ENCODE measurements around the gene NECTIN2. TPM values are rescaled to one million over a fixed set of nuclear protein-coding genes. Genes with fewer than 3 reads are reported as not detected.

Gene NECTIN2
- total and polyA plus RNA-seq, 2 donors from 2014 or later = 110 to 111 TPM

- no peak overlapping the region for H3K4me3 ChIP-seq (ENCODE audit: low read length in 3 of 3)
- H3K27me3 ChIP-seq (ENCODE audit: control insufficient read depth, insufficient read depth, low read length) = no peaks in the 10 kb centered on the region
- peaks cover 0 to 13% (median 0%) of the 10 kb centered on the region in 3 donors for H3K4me1 ChIP-seq (ENCODE audit: control insufficient read depth in 2 of 3, insufficient read depth in 2 of 3, low read depth in 1 of 3, low read length in 3 of 3)
- peaks cover 6 to 20% (median 6%) of the 10 kb centered on the region in 3 donors for H3K36me3 ChIP-seq (ENCODE audit: control insufficient read depth in 2 of 3, insufficient read depth in 3 of 3, low read length in 3 of 3)
- no peak for DNase-seq
- H3K9ac ChIP-seq (ENCODE audit: low read length in 3 of 3) = no peak overlapping the region
- intact Hi-C loops (cut with DNase I) = no loop called here
- no peak overlapping the region for H3K27ac ChIP-seq (ENCODE audit: low read depth in 2 of 2, low read length in 2 of 2)
- FAIRE-seq = no peak
- no peak for TF ChIP-seq CTCF (IDR thresholded peaks at IDR 0.05; ENCODE audit: borderline replicate concordance, extremely low read depth, insufficient read depth)
- no peaks in the 10 kb centered on the region for H3K9me3 ChIP-seq (ENCODE audit: control insufficient read depth in 2 of 3, insufficient read depth in 1 of 3, low read length in 3 of 3)
Measured at GRCh38 chr19:44817725-44818465, 28.2 kb upstream of the NECTIN2 start.

GRCh38 chr19:44818466-44819031 lies 27.5 kb upstream of the NECTIN2 start:
- no peak for DNase-seq
- intact Hi-C loops (cut with DNase I) = no loop called here
- Histone ChIP-seq H3K27ac (ENCODE audit: low read depth in 2 of 2, low read length in 2 of 2) (no peak overlapping the region), H3K9me3 (ENCODE audit: control insufficient read depth in 2 of 3, insufficient read depth in 1 of 3, low read length in 3 of 3) (no peaks in the 10 kb centered on the region), H3K9ac (ENCODE audit: low read length in 3 of 3) (no peak overlapping the region), H3K4me1 (ENCODE audit: control insufficient read depth in 2 of 3, insufficient read depth in 2 of 3, low read depth in 1 of 3, low read length in 3 of 3) (peaks cover 0 to 10% (median 0%) of the 10 kb centered on the region in 3 donors), H3K27me3 (ENCODE audit: control insufficient read depth, insufficient read depth, low read length) (no peaks in the 10 kb centered on the region), H3K4me3 (ENCODE audit: low read length in 3 of 3) (no peak overlapping the region), H3K36me3 (ENCODE audit: control insufficient read depth in 2 of 3, insufficient read depth in 3 of 3, low read length in 3 of 3) (peaks cover 5 to 18% (median 6%) of the 10 kb centered on the region in 3 donors)
- no peak for TF ChIP-seq CTCF (IDR thresholded peaks at IDR 0.05; ENCODE audit: borderline replicate concordance, extremely low read depth, insufficient read depth)
- FAIRE-seq = no peak

GRCh38 chr19:44819246-44819832 lies 26.8 kb upstream of the NECTIN2 start:
- no peak for TF ChIP-seq CTCF (IDR thresholded peaks at IDR 0.05; ENCODE audit: borderline replicate concordance, extremely low read depth, insufficient read depth)
- Histone ChIP-seq H3K36me3 (ENCODE audit: control insufficient read depth in 2 of 3, insufficient read depth in 3 of 3, low read length in 3 of 3) (peaks cover 2 to 10% (median 6%) of the 10 kb centered on the region in 3 donors), H3K9me3 (ENCODE audit: control insufficient read depth in 2 of 3, insufficient read depth in 1 of 3, low read length in 3 of 3) (no peaks in the 10 kb centered on the region), H3K4me3 (ENCODE audit: low read length in 3 of 3) (no peak overlapping the region), H3K9ac (ENCODE audit: low read length in 3 of 3) (no peak overlapping the region), H3K27ac (ENCODE audit: low read depth in 2 of 2, low read length in 2 of 2) (no peak overlapping the region), H3K27me3 (ENCODE audit: control insufficient read depth, insufficient read depth, low read length) (no peaks in the 10 kb centered on the region), H3K4me1 (ENCODE audit: control insufficient read depth in 2 of 3, insufficient read depth in 2 of 3, low read depth in 1 of 3, low read length in 3 of 3) (peaks cover 0 to 10% (median 0%) of the 10 kb centered on the region in 3 donors)
- intact Hi-C loops (cut with DNase I) = no loop called here
- no peak for DNase-seq
- no peak for FAIRE-seq

Data from kidney (tissue), 14 donors.